Stimulated activated naive CD8-positive, alpha-beta T cell treated with anti-CD3 and anti-CD28 coated beads, Interleukin-15, Interleukin-2, amounts not matched to agents 100 ng/mL and 50 ng/mL, for 24 hours (primary cell): ENCODE results near the gene GORASP1.

Source experiments
- H3K27ac Mint-ChIP-seq: one replicate; pipeline ENCODE4 v1.8.0; 2021; ENCODE audit warnings: mild to moderate bottlenecking, mixed read lengths
- H3K27me3 Mint-ChIP-seq: one replicate; pipeline ENCODE4 v1.8.0; 2021; ENCODE audit warnings: mixed read lengths
- H3K36me3 Mint-ChIP-seq: one replicate; pipeline ENCODE4 v1.8.0; 2021; ENCODE audit warnings: low read depth, mixed read lengths
- H3K4me1 Mint-ChIP-seq: one replicate; pipeline ENCODE4 v1.8.0; 2021; ENCODE audit warnings: low read depth, mixed read lengths
- H3K4me3 Mint-ChIP-seq: one replicate; pipeline ENCODE4 v1.8.0; 2021; ENCODE audit warnings: mild to moderate bottlenecking, mixed read lengths
- H3K9me3 Mint-ChIP-seq: one replicate; pipeline ENCODE4 v1.8.0; 2021; ENCODE audit warnings: mixed read lengths

Gene GORASP1

DNA sequence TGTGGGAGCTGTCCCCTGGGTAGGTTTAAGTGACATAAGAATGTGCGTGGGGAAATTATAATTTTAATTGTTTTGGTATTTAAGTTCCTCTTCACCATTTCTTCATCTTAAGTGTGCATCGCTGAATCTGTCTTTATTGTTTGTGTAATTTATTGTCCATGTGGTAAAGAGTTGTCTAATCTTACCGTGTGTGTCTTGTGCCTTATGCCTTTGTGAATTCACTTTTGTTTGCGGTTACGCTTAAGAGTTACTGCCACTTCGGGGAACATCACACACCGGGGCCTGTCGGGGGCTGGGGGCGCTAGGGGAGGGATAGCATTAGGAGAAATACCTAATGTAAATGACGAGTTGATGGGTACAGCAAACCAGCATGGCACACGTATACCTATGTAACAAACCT is 54.8 kb downstream of the GORASP1 start:
- Mint-ChIP-seq H3K9me3 (no peaks in the 10 kb centered on the region), H3K27ac (peak overlapping the region; percentile 89), H3K36me3 (no peaks in the 10 kb centered on the region), H3K4me3 (peak overlapping the region; percentile 95), H3K27me3 (no peaks in the 10 kb centered on the region), H3K4me1 (peaks cover 53% of the 10 kb centered on the region)

DNA sequence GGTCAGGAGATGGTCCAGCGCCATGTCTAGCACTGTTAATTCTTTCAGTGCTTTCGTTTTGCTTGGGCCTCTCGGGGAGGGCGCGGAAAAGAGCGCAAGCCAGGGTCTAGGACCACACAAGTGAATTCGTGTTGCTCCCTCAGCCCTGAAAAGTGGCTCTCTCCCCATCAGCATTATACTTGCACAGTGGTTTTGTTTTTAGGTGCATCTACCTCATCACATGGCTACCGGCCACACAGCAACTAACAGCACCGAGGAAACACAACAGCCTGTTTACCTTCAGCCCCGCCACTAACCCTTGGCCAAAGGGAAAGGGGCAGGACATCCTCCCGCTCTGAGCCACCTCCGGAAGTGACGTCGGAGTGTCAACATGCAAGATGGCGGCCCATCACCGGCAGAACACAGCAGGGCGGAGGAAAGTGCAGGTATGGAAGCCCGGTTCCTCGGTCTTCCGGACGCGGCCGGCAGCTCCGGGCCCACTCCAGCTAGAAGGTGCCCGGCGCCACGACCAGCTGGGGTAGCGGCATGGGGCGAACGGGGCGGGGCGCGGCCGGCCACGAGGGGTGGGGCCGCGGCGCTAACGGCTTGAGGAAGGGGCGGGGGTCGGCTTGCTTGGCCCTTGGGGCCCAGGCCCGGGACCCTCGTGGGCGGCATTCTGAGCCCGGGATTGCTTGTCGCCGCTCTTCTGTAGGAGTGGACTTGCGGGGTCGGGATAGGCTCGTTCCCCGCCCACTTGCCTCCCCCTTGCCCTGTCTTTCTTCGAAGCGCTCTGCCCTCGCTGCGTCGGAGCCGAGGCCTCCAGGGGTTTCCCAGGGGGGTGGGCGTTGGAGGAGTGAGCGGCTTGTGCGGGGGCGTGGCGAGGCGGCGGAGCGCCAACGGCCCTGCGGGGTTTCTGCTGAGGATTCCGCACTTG is 55.5 kb downstream of the GORASP1 start, which contains the start of the genes SCN11A and WDR48:
Gene SCN11A (minus strand): TSS at position 296 of the 913 bp plus-strand sequence. CDS start 101,582 bp downstream, outside the sequence.
Gene WDR48 (plus strand): TSS at position 368 of the 913 bp plus-strand sequence. CDS start 10 bp downstream, at position 378.
- Mint-ChIP-seq H3K36me3 (no peaks in the 10 kb centered on the region), H3K9me3 (no peaks in the 10 kb centered on the region), H3K4me3 (peak within 1 kb of the TSS; percentile 95), H3K27me3 (no peaks in the 10 kb centered on the region), H3K27ac (peak within 1 kb of the TSS; percentile 92), H3K4me1 (peaks cover 52% of the 10 kb centered on the region)

DNA sequence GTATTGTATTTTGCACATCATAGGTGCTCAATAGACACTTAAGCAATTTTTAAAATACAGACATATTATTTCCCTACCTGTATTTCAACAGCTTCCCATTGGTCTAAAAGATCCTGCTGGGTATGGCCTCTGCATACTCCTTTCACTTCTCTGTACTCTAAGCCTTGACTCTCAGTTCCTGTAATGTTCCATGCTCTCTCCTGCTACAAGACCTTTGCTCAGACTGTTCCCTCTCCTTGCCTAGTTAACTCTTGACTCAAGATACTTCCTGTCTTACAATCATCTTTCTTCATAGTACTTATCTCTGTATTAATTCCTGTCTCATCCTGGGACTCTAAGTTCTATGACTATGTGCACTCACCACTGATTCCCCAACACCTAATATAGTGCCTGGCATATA is 57.4 kb downstream of the GORASP1 start:
- Mint-ChIP-seq H3K4me1 (peaks cover 38% of the 10 kb centered on the region), H3K9me3 (no peaks in the 10 kb centered on the region), H3K36me3 (no peaks in the 10 kb centered on the region), H3K27me3 (no peaks in the 10 kb centered on the region), H3K27ac (peak overlapping the region; percentile 5), H3K4me3 (no peak overlapping the region)
